ENCODE results near the gene LRRC59.

Gene LRRC59

GRCh38 chr17:50397111-50397918 is at the start of gene LRRC59:
TSS of gene LRRC59 (minus strand) at chr17:50397523. CDS start at chr17:50397317, 206 bp downstream.
- peak; percentile 87 for DNase-seq (ENCODE audit: low read depth)
- peak within 1 kb of the TSS; percentile 96 for H3K4me3 ChIP-seq (ENCODE audit: low read depth, low read length)
- TF ChIP-seq, protein P1, sequence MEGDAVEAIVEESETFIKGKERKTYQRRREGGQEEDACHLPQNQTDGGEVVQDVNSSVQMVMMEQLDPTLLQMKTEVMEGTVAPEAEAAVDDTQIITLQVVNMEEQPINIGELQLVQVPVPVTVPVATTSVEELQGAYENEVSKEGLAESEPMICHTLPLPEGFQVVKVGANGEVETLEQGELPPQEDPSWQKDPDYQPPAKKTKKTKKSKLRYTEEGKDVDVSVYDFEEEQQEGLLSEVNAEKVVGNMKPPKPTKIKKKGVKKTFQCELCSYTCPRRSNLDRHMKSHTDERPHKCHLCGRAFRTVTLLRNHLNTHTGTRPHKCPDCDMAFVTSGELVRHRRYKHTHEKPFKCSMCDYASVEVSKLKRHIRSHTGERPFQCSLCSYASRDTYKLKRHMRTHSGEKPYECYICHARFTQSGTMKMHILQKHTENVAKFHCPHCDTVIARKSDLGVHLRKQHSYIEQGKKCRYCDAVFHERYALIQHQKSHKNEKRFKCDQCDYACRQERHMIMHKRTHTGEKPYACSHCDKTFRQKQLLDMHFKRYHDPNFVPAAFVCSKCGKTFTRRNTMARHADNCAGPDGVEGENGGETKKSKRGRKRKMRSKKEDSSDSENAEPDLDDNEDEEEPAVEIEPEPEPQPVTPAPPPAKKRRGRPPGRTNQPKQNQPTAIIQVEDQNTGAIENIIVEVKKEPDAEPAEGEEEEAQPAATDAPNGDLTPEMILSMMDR (IDR thresholded peaks at IDR 0.05; ENCODE audit: low read depth, low read length), result peak; percentile 76
- peak; percentile 92 for TF ChIP-seq POLR2A (IDR thresholded peaks at IDR 0.05; ENCODE audit: extremely low read depth, insufficient read length)
- TF ChIP-seq MYC (IDR thresholded peaks at IDR 0.05; ENCODE audit: low read depth, low read length), result peak; percentile 87
- TF ChIP-seq, protein P2, sequence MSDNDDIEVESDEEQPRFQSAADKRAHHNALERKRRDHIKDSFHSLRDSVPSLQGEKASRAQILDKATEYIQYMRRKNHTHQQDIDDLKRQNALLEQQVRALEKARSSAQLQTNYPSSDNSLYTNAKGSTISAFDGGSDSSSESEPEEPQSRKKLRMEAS (IDR thresholded peaks at IDR 0.05; ENCODE audit: low read depth, low read length), result peak; percentile 73; the same call in 1 of the 2 replicates

GRCh38 chr17:50445730-50446325 is 48.5 kb upstream of the LRRC59 start:
- TF ChIP-seq POLR2A (IDR thresholded peaks at IDR 0.05; ENCODE audit: extremely low read depth, insufficient read length), result no peak
- TF ChIP-seq, protein P2 (IDR thresholded peaks at IDR 0.05; ENCODE audit: low read depth, low read length), result no peak
- TF ChIP-seq, protein P1 (IDR thresholded peaks at IDR 0.05; ENCODE audit: low read depth, low read length), result no peak
- no peak for TF ChIP-seq MYC (IDR thresholded peaks at IDR 0.05; ENCODE audit: low read depth, low read length)
- no peak overlapping the region for H3K4me3 ChIP-seq (ENCODE audit: low read depth, low read length)
- no peak for DNase-seq (ENCODE audit: low read depth)

DNA sequence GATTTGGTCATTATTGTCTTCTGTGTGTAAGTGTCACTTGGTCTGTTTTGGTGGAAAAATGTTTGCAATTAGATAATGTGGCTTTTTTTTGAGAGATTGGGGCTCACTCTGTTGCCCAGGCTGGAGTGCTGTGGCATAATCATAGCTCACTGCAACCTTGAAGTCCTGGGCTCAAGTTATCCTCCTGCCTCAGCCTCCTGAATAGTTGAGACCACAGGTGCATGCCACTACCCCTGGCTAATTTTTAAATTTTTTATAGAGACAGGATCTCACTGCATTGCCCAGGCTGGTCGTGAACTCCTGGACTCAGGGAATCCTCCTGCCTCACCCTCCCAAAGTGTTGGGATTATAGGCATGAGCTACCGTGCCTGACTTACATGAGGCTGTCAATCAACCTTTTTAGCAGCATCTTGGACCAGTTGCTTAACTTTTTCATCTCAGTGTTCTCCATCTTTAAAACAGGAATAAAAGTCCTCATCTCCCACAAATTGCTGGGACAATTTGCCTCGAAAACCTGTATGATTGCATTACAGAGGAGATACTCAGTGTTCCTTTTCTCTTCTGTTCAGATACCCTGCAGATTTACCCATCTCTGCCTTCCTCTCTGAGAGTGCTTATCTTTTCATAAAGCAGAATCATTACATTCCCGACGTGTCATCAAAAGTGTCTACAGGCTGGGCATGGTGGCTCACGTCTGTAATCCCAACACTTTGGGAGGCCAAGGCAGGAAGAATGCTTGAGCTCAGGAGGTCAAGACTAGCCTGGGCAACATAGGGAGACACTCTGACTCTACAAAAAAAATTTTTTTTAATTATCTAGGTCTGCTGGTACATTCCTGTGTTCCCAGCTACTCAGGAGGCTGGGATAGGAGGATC is 47.8 kb upstream of the LRRC59 start:
- no peak overlapping the region for H3K4me3 ChIP-seq (ENCODE audit: low read depth, low read length)
- TF ChIP-seq MYC (IDR thresholded peaks at IDR 0.05; ENCODE audit: low read depth, low read length), result no peak
- TF ChIP-seq, protein P1 (IDR thresholded peaks at IDR 0.05; ENCODE audit: low read depth, low read length), result no peak
- TF ChIP-seq, protein P2 (IDR thresholded peaks at IDR 0.05; ENCODE audit: low read depth, low read length), result no peak
- no peak for TF ChIP-seq POLR2A (IDR thresholded peaks at IDR 0.05; ENCODE audit: extremely low read depth, insufficient read length)
- no peak for DNase-seq (ENCODE audit: low read depth)

DNA sequence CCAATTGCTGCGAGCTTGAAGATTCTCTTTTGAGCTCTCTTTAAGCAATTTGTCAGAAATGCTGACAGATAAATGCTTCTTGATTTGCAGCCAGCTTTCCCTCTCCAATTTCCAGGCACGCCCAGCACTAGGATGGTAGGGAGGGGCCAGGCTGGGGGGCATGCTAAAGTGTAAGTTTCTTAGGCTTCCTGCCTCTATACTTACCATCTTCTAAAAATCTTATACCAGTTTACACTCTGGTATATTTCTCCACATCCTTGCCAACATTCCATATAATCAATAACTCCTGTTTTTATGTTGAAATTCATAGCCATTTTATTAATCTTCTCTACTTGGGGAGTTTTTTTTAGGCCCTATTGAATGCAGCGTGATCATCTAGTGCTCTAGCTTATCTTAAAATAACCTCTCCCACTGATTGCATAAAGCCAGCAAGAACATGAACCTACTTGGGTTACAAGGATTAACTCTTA is 46.2 kb upstream of the LRRC59 start:
- no peak overlapping the region for H3K4me3 ChIP-seq (ENCODE audit: low read depth, low read length)
- no peak for DNase-seq (ENCODE audit: low read depth)
- TF ChIP-seq MYC (IDR thresholded peaks at IDR 0.05; ENCODE audit: low read depth, low read length) (no peak), POLR2A (IDR thresholded peaks at IDR 0.05; ENCODE audit: extremely low read depth, insufficient read length) (no peak)
- TF ChIP-seq, protein P1 (IDR thresholded peaks at IDR 0.05; ENCODE audit: low read depth, low read length), result no peak
- TF ChIP-seq, protein P2 (IDR thresholded peaks at IDR 0.05; ENCODE audit: low read depth, low read length), result no peak
